Skeletal muscle satellite cell (primary cell): Measurements from ENCODE around the gene IKBKE.
A peak's percentile ranks its signal among the peaks of the same experiment; 100 is the strongest.

ENCODE experiments used
- H3K27me3 ChIP-seq: 2 replicates; pipeline ENCODE4 v1.7.0; 2013; ENCODE audit warnings: low read length; ENCODE audit not compliant: control insufficient read depth, insufficient read depth
- H3K36me3 ChIP-seq: 2 replicates; pipeline ENCODE4 v1.7.0; 2013; ENCODE audit warnings: mild to moderate bottlenecking, control low read depth, low read length; ENCODE audit not compliant: insufficient read depth
- H3K4me1 ChIP-seq: 2 replicates; pipeline ENCODE4 v1.7.0; 2013; ENCODE audit warnings: low read length; ENCODE audit not compliant: control insufficient read depth, insufficient read depth
- H3K4me2 ChIP-seq: 2 replicates; pipeline ENCODE4 v1.7.0; 2013; ENCODE audit warnings: mild to moderate bottlenecking, low read length
- H3K4me3 ChIP-seq: 2 replicates; pipeline ENCODE4 v1.7.0; 2013; ENCODE audit warnings: low read length
- H3K9ac ChIP-seq: 2 replicates; pipeline ENCODE4 v1.7.0; 2013; ENCODE audit warnings: mild to moderate bottlenecking, low read depth, low read length, moderate library complexity
- H3K9me3 ChIP-seq: replicated peaks from 2 replicates; pipeline ENCODE4 v1.7.0; 2013; ENCODE audit warnings: mild to moderate bottlenecking, control low read depth, low read length

Gene IKBKE

GRCh38 chr1:206508956-206509355, 38.7 kb downstream of the IKBKE start:
- Histone ChIP-seq H3K36me3 (no peaks in the 10 kb centered on the region), H3K9me3 (no peaks in the 10 kb centered on the region), H3K9ac (no peak overlapping the region), H3K4me2 (no peak overlapping the region), H3K4me1 (peaks cover 29% of the 10 kb centered on the region), H3K4me3 (no peak overlapping the region), H3K27me3 (peaks cover 19% of the 10 kb centered on the region)

- no peak overlapping the region for H3K9ac ChIP-seq
- H3K27me3 ChIP-seq = peaks cover 19% of the 10 kb centered on the region
- peaks cover 29% of the 10 kb centered on the region for H3K4me1 ChIP-seq
- H3K36me3 ChIP-seq = no peaks in the 10 kb centered on the region
- no peaks in the 10 kb centered on the region for H3K9me3 ChIP-seq
- no peak overlapping the region for H3K4me3 ChIP-seq
- no peak overlapping the region for H3K4me2 ChIP-seq
Measured at GRCh38 chr1:206509612-206510257, 39.5 kb downstream of the IKBKE start.

GRCh38 chr1:206510371-206510770, 40.1 kb downstream of the IKBKE start:
- Histone ChIP-seq H3K4me2 (no peak overlapping the region), H3K4me1 (peaks cover 24% of the 10 kb centered on the region), H3K36me3 (no peaks in the 10 kb centered on the region), H3K9ac (no peak overlapping the region), H3K27me3 (peaks cover 19% of the 10 kb centered on the region), H3K4me3 (no peak overlapping the region), H3K9me3 (no peaks in the 10 kb centered on the region)

GRCh38 chr1:206511362-206512057, 41.2 kb downstream of the IKBKE start:
- Histone ChIP-seq H3K9ac (no peak overlapping the region), H3K9me3 (no peaks in the 10 kb centered on the region), H3K4me3 (no peak overlapping the region), H3K36me3 (no peaks in the 10 kb centered on the region), H3K4me1 (peaks cover 24% of the 10 kb centered on the region), H3K27me3 (peaks cover 18% of the 10 kb centered on the region), H3K4me2 (no peak overlapping the region)

GRCh38 chr1:206512058-206512850, 42.0 kb downstream of the IKBKE start:
- Histone ChIP-seq H3K4me2 (no peak overlapping the region), H3K9me3 (no peaks in the 10 kb centered on the region), H3K36me3 (no peaks in the 10 kb centered on the region), H3K4me3 (no peak overlapping the region), H3K9ac (no peak overlapping the region), H3K27me3 (peaks cover 11% of the 10 kb centered on the region), H3K4me1 (peaks cover 19% of the 10 kb centered on the region)

- Histone ChIP-seq H3K9me3 (no peaks in the 10 kb centered on the region), H3K9ac (no peak overlapping the region), H3K4me1 (peaks cover 19% of the 10 kb centered on the region), H3K27me3 (peaks cover 16% of the 10 kb centered on the region), H3K36me3 (no peaks in the 10 kb centered on the region), H3K4me3 (no peak overlapping the region), H3K4me2 (peak overlapping the region; percentile 67)
Measured at GRCh38 chr1:206512851-206513180, 42.5 kb downstream of the IKBKE start.

GRCh38 chr1:206513312-206514111, 43.2 kb downstream of the IKBKE start:
- Histone ChIP-seq H3K27me3 (peaks cover 11% of the 10 kb centered on the region), H3K9ac (no peak overlapping the region), H3K4me1 (peaks cover 19% of the 10 kb centered on the region), H3K4me2 (peak overlapping the region; percentile 67), H3K9me3 (no peaks in the 10 kb centered on the region), H3K4me3 (peak overlapping the region; percentile 43), H3K36me3 (no peaks in the 10 kb centered on the region)

GRCh38 chr1:206514813-206515387, 44.6 kb downstream of the IKBKE start:
- H3K4me3 ChIP-seq = no peak overlapping the region
- H3K9ac ChIP-seq = no peak overlapping the region
- peaks cover 11% of the 10 kb centered on the region for H3K27me3 ChIP-seq

GRCh38 chr1:206516728-206516990, 46.4 kb downstream of the IKBKE start:
- no peak overlapping the region for H3K4me2 ChIP-seq
- peaks cover 19% of the 10 kb centered on the region for H3K4me1 ChIP-seq
- peaks cover 15% of the 10 kb centered on the region for H3K27me3 ChIP-seq
- no peak overlapping the region for H3K9ac ChIP-seq
- no peak overlapping the region for H3K4me3 ChIP-seq
- H3K36me3 ChIP-seq = no peaks in the 10 kb centered on the region
- no peaks in the 10 kb centered on the region for H3K9me3 ChIP-seq

More at GRCh38 chr1:206514813-206515387, 44.6 kb downstream of the IKBKE start:
- Histone ChIP-seq H3K4me1 (peaks cover 19% of the 10 kb centered on the region), H3K9me3 (no peaks in the 10 kb centered on the region), H3K36me3 (no peaks in the 10 kb centered on the region), H3K4me2 (no peak overlapping the region)

GRCh38 chr1:206517784-206518183, 47.5 kb downstream of the IKBKE start:
- H3K4me2 ChIP-seq = no peak overlapping the region
- no peak overlapping the region for H3K4me3 ChIP-seq
- no peaks in the 10 kb centered on the region for H3K9me3 ChIP-seq
- no peak overlapping the region for H3K9ac ChIP-seq
- peaks cover 18% of the 10 kb centered on the region for H3K4me1 ChIP-seq
- H3K27me3 ChIP-seq = peaks cover 16% of the 10 kb centered on the region
- no peaks in the 10 kb centered on the region for H3K36me3 ChIP-seq

- Histone ChIP-seq H3K4me2 (no peak overlapping the region), H3K4me3 (no peak overlapping the region), H3K27me3 (peaks cover 16% of the 10 kb centered on the region), H3K36me3 (no peaks in the 10 kb centered on the region), H3K4me1 (peaks cover 14% of the 10 kb centered on the region), H3K9ac (no peak overlapping the region), H3K9me3 (no peaks in the 10 kb centered on the region)
Measured at GRCh38 chr1:206518206-206518605, 47.9 kb downstream of the IKBKE start.
